AG04450 (cell line): Measurements from ENCODE around the gene MRPL41. TPM values are rescaled to one million over a fixed set of nuclear protein-coding genes. Genes with fewer than 3 reads are reported as not detected.
A peak's percentile ranks its signal among the peaks of the same experiment; 100 is the strongest.
"Not testable (repeated sequence)": the region's sequence is repeated elsewhere in the genome, so short reads cannot be mapped to it uniquely, and the experiment has no call there.

Source experiments
- CTCF ChIA-PET: fragments of 300-600, 350-600 bp; formaldehyde crosslinking; extraction: SDS; loops from one replicate; lab custom pipeline; 2022; ENCODE audit warnings: antibody characterized with exemption, inconsistent platforms; lab: Charles Lee
- POLR2A ChIA-PET: fragments of 350-600 bp; formaldehyde crosslinking; extraction: SDS; loops from one replicate; lab custom pipeline; 2021; ENCODE audit warnings: antibody characterized with exemption, inconsistent platforms; lab: Yijun Ruan, JAX
- DNase-seq: peaks from one replicate; pipeline ENCODE4 v3.0.0-alpha.2; 2011; ENCODE audit warnings: low read depth, low spot score
- H3K27ac ChIP-seq: one replicate; pipeline ENCODE4 v1.5.1; 2012; ENCODE audit warnings: low read depth, low read length, control low read depth
- H3K27me3 ChIP-seq: one replicate; pipeline ENCODE4 v1.6.0; 2012; ENCODE audit warnings: low read length; ENCODE audit not compliant: control insufficient read depth, insufficient read depth
- H3K4me3 ChIP-seq: 2 replicates; pipeline ENCODE4 v1.5.1; 2011; ENCODE audit warnings: mild to moderate bottlenecking, low read depth, low read length, control low read depth
- H3K9me3 ChIP-seq: 2 replicates; pipeline ENCODE4 v1.5.1; 2012; ENCODE audit warnings: low read length; ENCODE audit not compliant: control insufficient read depth, insufficient read depth
- CTCF ChIP-seq: IDR thresholded peaks from 2 replicates; pipeline ENCODE4 v1.5.1; 2011; ENCODE audit warnings: low read depth, low read length, control low read depth, inconsistent platforms
- polyA plus RNA-seq: library from polyadenylated mRNA; depleted of rRNA; stranded (reverse); fragments of >200 nt; gene quantifications from 2 replicates; pipeline ENCODE4 v1.2.3, GENCODE V29; 2011; rRNA removed

Gene MRPL41
- polyA plus RNA-seq, 1 experiment: 12.3 TPM

- CTCF ChIA-PET: no interaction called here
- H3K27ac ChIP-seq: peak within 1 kb of the TSS; percentile 39
Measured at GRCh38 chr9:137590469-137591383, 39.0 kb downstream of the MRPL41 start, which contains the start of gene ZMYND19. ZMYND19 (minus strand) TSS chr9:137590512; CDS start chr9:137590263, 249 bp downstream.

GRCh38 chr9:137592767-137593166 is 41.1 kb downstream of the MRPL41 start:
- POLR2A ChIA-PET: no interaction called here
- DNase-seq: no peak
- Histone ChIP-seq H3K27me3 (no peaks in the 10 kb centered on the region), H3K4me3 (no peak overlapping the region), H3K27ac (no peak overlapping the region), H3K9me3 (no peaks in the 10 kb centered on the region)
- no peak for TF ChIP-seq CTCF
- CTCF ChIA-PET: no interaction called here

More at GRCh38 chr9:137590469-137591383, 39.0 kb downstream of the MRPL41 start, which contains the start of gene ZMYND19:
- DNase-seq: peak; percentile 42
- no peak for TF ChIP-seq CTCF
- peak within 1 kb of the TSS; percentile 79 for H3K4me3 ChIP-seq
- POLR2A ChIA-PET: interaction anchor here (0.6 to 1.1 kb wide), 4 partner anchors 11 to 28 kb away, joined by 3 to 5 read pairs (median 4); partner anchors contain the start of genes ARRDC1 and EHMT1
- no peaks in the 10 kb centered on the region for H3K9me3 ChIP-seq
- no peaks in the 10 kb centered on the region for H3K27me3 ChIP-seq

- Histone ChIP-seq H3K27me3 (no peaks in the 10 kb centered on the region), H3K9me3 (no peaks in the 10 kb centered on the region), H3K4me3 (no peak overlapping the region), H3K27ac (no peak overlapping the region)
- POLR2A ChIA-PET: no interaction called here
- DNase-seq: no peak
- CTCF ChIA-PET: no interaction called here
- TF ChIP-seq CTCF: no peak
Measured at GRCh38 chr9:137593176-137593575, 41.5 kb downstream of the MRPL41 start.

GRCh38 chr9:137596577-137596976 is 44.9 kb downstream of the MRPL41 start:
- CTCF ChIA-PET: interaction anchor here (1.0 kb wide), 1 partner anchor 17 kb away, joined by 3 read pairs; no protein-coding TSS in a partner anchor
- H3K4me3 ChIP-seq, H3K27me3 ChIP-seq, DNase-seq, H3K27ac ChIP-seq, H3K9me3 ChIP-seq, POLR2A ChIA-PET: not testable (repeated sequence)

- TF ChIP-seq CTCF: no peak
- Histone ChIP-seq H3K27ac (no peak overlapping the region), H3K9me3 (no peaks in the 10 kb centered on the region), H3K27me3 (peaks cover 3% of the 10 kb centered on the region), H3K4me3 (no peak overlapping the region)
- ChIA-PET CTCF (no interaction called here), POLR2A (no interaction called here)
- no peak for DNase-seq
Measured at GRCh38 chr9:137598943-137599342, 47.3 kb downstream of the MRPL41 start.

Other genes with a start within 250 kb of the MRPL41 start
- gene NRARP, start 249.6 kb upstream of the MRPL41 start, polyA plus RNA-seq: 0.17 and 0.22 TPM in 2 replicates
- gene EXD3, start 128.7 kb upstream of the MRPL41 start, polyA plus RNA-seq: 4.0 and 5.4 TPM in 2 replicates
- 0.06 and 0.09 TPM in 2 replicates for gene NOXA1, start 128.5 kb upstream of the MRPL41 start, polyA plus RNA-seq
- not detected in 2 replicates for gene ENTPD8, start 110.5 kb upstream of the MRPL41 start, polyA plus RNA-seq
- 20.7 and 27.6 TPM in 2 replicates for gene NSMF, start 92.5 kb upstream of the MRPL41 start, polyA plus RNA-seq
- gene PNPLA7, start 1.5 kb upstream of the MRPL41 start, polyA plus RNA-seq: 0.26 and 0.42 TPM in 2 replicates
- 19.5 and 21.9 TPM in 2 replicates for gene DPH7, start 27.0 kb downstream of the MRPL41 start, polyA plus RNA-seq
- gene ZMYND19, start 38.6 kb downstream of the MRPL41 start, polyA plus RNA-seq: 11.4 and 11.6 TPM in 2 replicates
- gene ARRDC1, start 53.8 kb downstream of the MRPL41 start, polyA plus RNA-seq: 12.1 and 14.5 TPM in 2 replicates
- gene EHMT1, start 67.1 kb downstream of the MRPL41 start, polyA plus RNA-seq: 26.1 and 29.0 TPM in 2 replicates